OCI-LY7 (cell line): Measurements from ENCODE around the gene PPT2. TPM values are rescaled to one million over a fixed set of nuclear protein-coding genes. Genes with fewer than 3 reads are reported as not detected.

ENCODE experiments used
- BruUV-seq: library from RNA; stranded (reverse); fragments of 400-500 nt; replicated peaks from 2 replicates; lab custom pipeline; 2021; lab: Mats Ljungman, UMichigan
- CTCF ChIA-PET: fragments of 300-600 bp; sonication (Branson Sonifier 250); formaldehyde crosslinking; loops from one replicate; lab custom pipeline; 2022; ENCODE audit warnings: antibody characterized with exemption; ENCODE audit not compliant: unreplicated experiment; lab: Charles Lee
- POLR2A ChIA-PET: fragments of 300-600 bp; sonication (Branson Sonifier 250); formaldehyde crosslinking; loops from one replicate; lab custom pipeline; 2022; ENCODE audit warnings: antibody characterized with exemption; lab: Charles Lee
- DNase-seq: peaks from one replicate; pipeline ENCODE4 v3.0.0-alpha.2; 2015; ENCODE audit warnings: low spot score
- H2AFZ ChIP-seq: fragments of 200-600 bp; sonication (generic), shearing (Covaris generic); 2 replicates; pipeline ENCODE4 v1.6.1; 2014; ENCODE audit warnings: mild to moderate bottlenecking, antibody characterized with exemption, low read length, moderate library complexity
- H3K27ac ChIP-seq: fragments of 200-600 bp; sonication (generic); 2 replicates; pipeline ENCODE4 v1.5.1; 2014; ENCODE audit warnings: mixed run types, low read depth, mild to moderate bottlenecking, moderate library complexity, low read length, inconsistent platforms; ENCODE audit not compliant: poor library complexity, severe bottlenecking
- H3K36me3 ChIP-seq: fragments of 200-600 bp; sonication (generic); 2 replicates; pipeline ENCODE4 v1.6.1; 2014; ENCODE audit warnings: mild to moderate bottlenecking, antibody characterized with exemption, low read length, moderate library complexity, mixed read lengths; ENCODE audit not compliant: insufficient read depth
- H3K4me1 ChIP-seq: fragments of 200-600 bp; sonication (generic); 2 replicates; pipeline ENCODE4 v1.5.1; 2014; ENCODE audit warnings: mild to moderate bottlenecking, low read length; ENCODE audit not compliant: insufficient read depth, poor library complexity, severe bottlenecking
- H3K4me2 ChIP-seq: fragments of 200-600 bp; sonication (generic); 2 replicates; pipeline ENCODE4 v1.6.1; 2014; ENCODE audit warnings: mild to moderate bottlenecking, low read length
- H3K4me3 ChIP-seq: fragments of 200-600 bp; sonication (generic); 2 replicates; pipeline ENCODE4 v1.5.1; 2014; ENCODE audit warnings: mild to moderate bottlenecking, low read depth, low read length; ENCODE audit not compliant: poor library complexity, severe bottlenecking
- H3K79me2 ChIP-seq: fragments of 200-600 bp; sonication (generic); 2 replicates; pipeline ENCODE4 v1.6.1; 2016; ENCODE audit warnings: low read depth, mild to moderate bottlenecking, low read length, moderate library complexity, mixed read lengths; ENCODE audit not compliant: insufficient read depth
- H3K9me2 ChIP-seq: fragments of 200-600 bp; sonication (generic); 2 replicates; pipeline ENCODE4 v1.6.1; 2016; ENCODE audit warnings: mild to moderate bottlenecking, low read length, mixed read lengths; ENCODE audit not compliant: insufficient read depth
- H3K9me3 ChIP-seq: fragments of 200-600 bp; sonication (generic); 2 replicates; pipeline ENCODE4 v1.6.1; 2014; ENCODE audit warnings: mild to moderate bottlenecking, mixed run types, low read length, mixed read lengths
- H4K20me1 ChIP-seq: fragments of 200-600 bp; sonication (generic); 2 replicates; pipeline ENCODE4 v1.6.1; 2014; ENCODE audit warnings: mild to moderate bottlenecking, antibody characterized with exemption, low read length, moderate library complexity, mixed read lengths; ENCODE audit not compliant: insufficient read depth
- EZH2phosphoT487 ChIP-seq: fragments of 200-600 bp; sonication (generic); IDR thresholded peaks from 2 replicates; pipeline ENCODE4 v1.6.1; 2018; ENCODE audit warnings: low read depth, borderline replicate concordance, mild to moderate bottlenecking, mixed run types, antibody characterized with exemption, low read length, moderate library complexity, mixed read lengths
- intact Hi-C: fragments of 100-400 bp; cut with micrococcal nuclease; formaldehyde crosslinking; loops from one replicate; pipeline ENCODE4 v1.10.0; 2022; ENCODE audit not compliant: unreplicated experiment
- total RNA-seq, 2 experiments: library from RNA; depleted of rRNA in 1 of 2; stranded (reverse); fragments of >200 nt in 1 of 2; shearing (Covaris generic) in 1 of 2; gene quantifications; 2 replicates each; pipeline ENCODE4 v1.2.3, GENCODE V29; 2014 to 2022
- TF ChIP-seq, protein P1 (sequence below): fragments of 200-600 bp; sonication (generic); conservative IDR thresholded peaks from 2 replicates; pipeline ENCODE4 v1.5.1; 2014; ENCODE audit warnings: mild to moderate bottlenecking, antibody characterized with exemption, low read length, moderate library complexity, mixed read lengths

Gene PPT2
- total RNA-seq, 2 experiments from 2014 or later, result 39.0 to 111 TPM

DNA sequence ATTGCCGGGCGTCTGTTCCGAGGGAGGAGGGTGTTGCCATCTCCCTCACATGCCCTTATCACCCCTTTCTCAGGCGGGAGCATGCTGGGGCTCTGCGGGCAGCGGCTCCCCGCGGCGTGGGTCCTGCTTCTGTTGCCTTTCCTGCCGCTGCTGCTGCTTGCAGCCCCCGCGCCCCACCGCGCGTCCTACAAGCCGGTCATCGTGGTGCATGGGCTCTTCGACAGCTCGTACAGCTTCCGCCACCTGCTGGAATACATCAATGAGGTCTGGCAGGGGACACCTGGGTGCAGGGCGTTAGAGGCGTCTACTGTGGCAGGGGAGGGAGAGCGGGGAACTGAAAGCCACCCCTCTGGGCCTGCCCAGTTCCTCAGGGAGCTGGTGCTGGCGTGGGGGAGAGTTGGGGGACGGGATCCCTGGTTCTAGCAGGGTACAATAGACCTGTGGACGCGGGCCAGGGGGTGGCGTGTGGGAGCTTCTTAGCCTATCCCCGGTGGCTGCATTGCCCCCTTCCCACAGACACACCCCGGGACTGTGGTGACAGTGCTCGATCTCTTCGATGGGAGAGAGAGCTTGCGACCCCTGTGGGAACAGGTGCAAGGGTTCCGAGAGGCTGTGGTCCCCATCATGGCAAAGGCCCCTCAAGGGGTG, 697 bp downstream of the PPT2 start:
- Histone ChIP-seq H3K4me1 (peaks cover 23% of the 10 kb centered on the region), H3K9me2 (no peaks in the 10 kb centered on the region), H3K4me2 (peak overlapping the region; percentile 82), H3K36me3 (peaks cover 35% of the 10 kb centered on the region), H2AFZ (peak overlapping the region; percentile 55), H3K4me3 (peak overlapping the region; percentile 80), H3K27ac (peak overlapping the region; percentile 62), H3K79me2 (no peaks in the 10 kb centered on the region; the same call in 1 of the 2 replicates), H3K9me3 (no peaks in the 10 kb centered on the region), H4K20me1 (no peaks in the 10 kb centered on the region)
- TSS peak; percentile 80 for BruUV-seq
- peak; percentile 92 for DNase-seq
- TF ChIP-seq, protein P1, sequence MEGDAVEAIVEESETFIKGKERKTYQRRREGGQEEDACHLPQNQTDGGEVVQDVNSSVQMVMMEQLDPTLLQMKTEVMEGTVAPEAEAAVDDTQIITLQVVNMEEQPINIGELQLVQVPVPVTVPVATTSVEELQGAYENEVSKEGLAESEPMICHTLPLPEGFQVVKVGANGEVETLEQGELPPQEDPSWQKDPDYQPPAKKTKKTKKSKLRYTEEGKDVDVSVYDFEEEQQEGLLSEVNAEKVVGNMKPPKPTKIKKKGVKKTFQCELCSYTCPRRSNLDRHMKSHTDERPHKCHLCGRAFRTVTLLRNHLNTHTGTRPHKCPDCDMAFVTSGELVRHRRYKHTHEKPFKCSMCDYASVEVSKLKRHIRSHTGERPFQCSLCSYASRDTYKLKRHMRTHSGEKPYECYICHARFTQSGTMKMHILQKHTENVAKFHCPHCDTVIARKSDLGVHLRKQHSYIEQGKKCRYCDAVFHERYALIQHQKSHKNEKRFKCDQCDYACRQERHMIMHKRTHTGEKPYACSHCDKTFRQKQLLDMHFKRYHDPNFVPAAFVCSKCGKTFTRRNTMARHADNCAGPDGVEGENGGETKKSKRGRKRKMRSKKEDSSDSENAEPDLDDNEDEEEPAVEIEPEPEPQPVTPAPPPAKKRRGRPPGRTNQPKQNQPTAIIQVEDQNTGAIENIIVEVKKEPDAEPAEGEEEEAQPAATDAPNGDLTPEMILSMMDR, result peak; percentile 75
- TF ChIP-seq EZH2phosphoT487, result no peak
- POLR2A ChIA-PET, result interaction anchor here (0.7 kb wide), 1 partner anchor 22 kb away, joined by 4 read pairs; no protein-coding TSS in a partner anchor
- intact Hi-C loops, result loop anchor here (1.0 to 2.0 kb wide), 6 partner anchors 22 to 70 kb away; partner anchors contain the start of genes AGPAT1, FKBPL and NOTCH4
- CTCF ChIA-PET, result interaction anchor here (1.1 kb wide), 1 partner anchor 27 kb away, joined by 7 read pairs; the partner anchor contains the start of gene ATF6B

DNA sequence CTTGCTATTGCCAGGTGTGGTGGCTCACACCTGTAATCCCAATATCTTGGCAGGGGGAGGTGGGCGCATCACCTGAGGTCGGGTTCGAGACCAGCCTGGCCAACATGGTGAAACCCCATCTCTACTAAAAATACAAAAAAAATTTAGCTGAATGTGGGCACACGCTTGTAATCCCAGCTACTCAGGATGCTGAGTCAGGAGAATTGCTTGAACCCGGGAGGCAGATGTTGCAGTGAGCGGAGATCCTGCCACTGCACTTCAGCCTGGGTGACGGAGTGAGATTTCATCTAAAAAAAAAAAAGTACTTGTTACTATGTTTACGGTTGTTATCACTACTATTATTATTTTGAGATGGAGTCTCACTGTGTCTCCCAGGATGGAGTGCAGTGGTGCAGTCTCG, 3.0 kb downstream of the PPT2 start:
- no peak overlapping the region for H2AFZ ChIP-seq
- no peaks in the 10 kb centered on the region for H4K20me1 ChIP-seq
- POLR2A ChIA-PET, result no interaction called here
- no peak for DNase-seq
- H3K9me2 ChIP-seq, result no peaks in the 10 kb centered on the region
- no peak for TF ChIP-seq EZH2phosphoT487
- TF ChIP-seq, protein P1, result no peak
- no peak overlapping the region for H3K4me2 ChIP-seq
- CTCF ChIA-PET, result no interaction called here
- H3K79me2 ChIP-seq, result no peaks in the 10 kb centered on the region; the same call in 1 of the 2 replicates
- BruUV-seq, result no TSS peak
- intact Hi-C loops, result no loop called here
- no peak overlapping the region for H3K4me3 ChIP-seq
- peaks cover 40% of the 10 kb centered on the region for H3K36me3 ChIP-seq
- no peaks in the 10 kb centered on the region for H3K9me3 ChIP-seq
- H3K4me1 ChIP-seq, result peaks cover 23% of the 10 kb centered on the region
- no peak overlapping the region for H3K27ac ChIP-seq

DNA sequence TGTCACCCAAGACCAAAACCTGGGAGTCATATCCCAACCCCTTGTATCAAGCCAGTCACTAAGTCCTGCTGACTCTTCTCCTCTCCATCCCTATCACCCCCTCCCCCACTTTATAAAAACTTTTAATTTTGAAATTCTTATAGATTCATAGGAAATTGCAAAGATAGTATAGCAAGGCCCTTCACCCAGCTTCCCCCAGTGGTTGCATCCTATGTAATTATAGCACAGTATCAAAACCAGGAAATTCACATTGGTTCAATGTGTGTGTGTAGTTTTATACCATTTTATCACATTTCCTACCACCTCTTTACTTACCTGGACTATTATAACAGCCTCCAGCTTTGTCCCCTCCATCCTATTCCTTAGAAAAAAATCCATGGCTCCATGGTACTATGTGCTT, 4.1 kb downstream of the PPT2 start:
- ChIA-PET POLR2A (no interaction called here), CTCF (no interaction called here)
- no peak overlapping the region for H2AFZ ChIP-seq
- H4K20me1 ChIP-seq, result no peaks in the 10 kb centered on the region
- H3K4me3 ChIP-seq, result no peak overlapping the region
- peaks cover 18% of the 10 kb centered on the region for H3K4me1 ChIP-seq
- no peak for TF ChIP-seq EZH2phosphoT487
- TF ChIP-seq, protein P1, result no peak
- H3K9me2 ChIP-seq, result no peaks in the 10 kb centered on the region
- no peak overlapping the region for H3K4me2 ChIP-seq
- intact Hi-C loops, result no loop called here
- BruUV-seq, result no TSS peak
- H3K79me2 ChIP-seq, result no peaks in the 10 kb centered on the region; the same call in 1 of the 2 replicates
- DNase-seq, result no peak
- no peaks in the 10 kb centered on the region for H3K9me3 ChIP-seq
- H3K36me3 ChIP-seq, result peaks cover 52% of the 10 kb centered on the region
- H3K27ac ChIP-seq, result no peak overlapping the region
